NB4 (cell line): ENCODE data around the gene HCN2.
A peak's percentile ranks its signal among the peaks of the same experiment; 100 is the strongest.

ENCODE experiments used
- DNase-seq: peaks from one replicate; pipeline ENCODE4 v3.0.0; 2010; ENCODE audit warnings: low read depth
- H3K4me3 ChIP-seq: one replicate; pipeline ENCODE4 v1.5.1; 2011; ENCODE audit warnings: mild to moderate bottlenecking, low read depth, low read length, moderate library complexity
- CTCF ChIP-seq: IDR thresholded peaks from one replicate; pipeline ENCODE4 v1.5.1; 2012; ENCODE audit warnings: low read depth, low read length
- MAX ChIP-seq: IDR thresholded peaks from 2 replicates; pipeline ENCODE4 v1.6.1; 2011; ENCODE audit warnings: low read depth, low read length
- MYC ChIP-seq: IDR thresholded peaks from 2 replicates; pipeline ENCODE4 v1.6.1; 2011; ENCODE audit warnings: low read depth, low read length
- POLR2A ChIP-seq: IDR thresholded peaks from 2 replicates; pipeline ENCODE4 v1.6.1; 2011; ENCODE audit warnings: mild to moderate bottlenecking; ENCODE audit not compliant: insufficient read length; ENCODE audit errors: extremely low read depth

The HCN2 gene

GRCh38 chr19:657611-658010 lies 67.9 kb downstream of the HCN2 start:
- TF ChIP-seq CTCF, result no peak
- TF ChIP-seq POLR2A, result no peak
- TF ChIP-seq MYC, result no peak
- TF ChIP-seq MAX, result no peak
- H3K4me3 ChIP-seq, result no peak overlapping the region
- no peak for DNase-seq

GRCh38 chr19:658059-658839 lies 68.6 kb downstream of the HCN2 start:
- TF ChIP-seq CTCF (no peak), MAX (no peak), MYC (no peak), POLR2A (no peak)
- DNase-seq, result no peak
- no peak overlapping the region for H3K4me3 ChIP-seq

- H3K4me3 ChIP-seq, result no peak overlapping the region
- DNase-seq, result no peak
- TF ChIP-seq CTCF, result no peak
- TF ChIP-seq MYC, result no peak
- TF ChIP-seq MAX, result no peak
- TF ChIP-seq POLR2A, result no peak
These were observed 69.5 kb downstream of the HCN2 start for GRCh38 chr19:658916-659839.

GRCh38 chr19:660793-661426 lies 71.2 kb downstream of the HCN2 start:
- DNase-seq, result no peak
- TF ChIP-seq MAX, result no peak
- TF ChIP-seq POLR2A, result no peak
- TF ChIP-seq CTCF, result no peak
- TF ChIP-seq MYC, result no peak
- peak overlapping the region; percentile 80 for H3K4me3 ChIP-seq

- peak overlapping the region; percentile 80 for H3K4me3 ChIP-seq
- DNase-seq, result peak; percentile 54
- TF ChIP-seq POLR2A, result no peak
- no peak for TF ChIP-seq MYC
- no peak for TF ChIP-seq CTCF
- TF ChIP-seq MAX, result no peak
These were observed 71.9 kb downstream of the HCN2 start for GRCh38 chr19:661427-662196.
